Measurements from ENCODE around the gene WDFY4.

- TF ChIP-seq CTCF (IDR thresholded peaks at IDR 0.05; ENCODE audit: insufficient read depth, low read depth, low read length) (no peak), EZH2 (IDR thresholded peaks at IDR 0.05; ENCODE audit: insufficient read depth, low read length) (no peak)
Observed at GRCh38 chr10:48742891-48743860, 58.5 kb downstream of the WDFY4 start.

Data from astrocyte (in vitro differentiated cells and primary cell).